Skeletal muscle satellite cell (primary cell): ENCODE data around the gene SLC35F1.
"Not testable (repeated sequence)": the region's sequence is repeated elsewhere in the genome, so short reads cannot be mapped to it uniquely, and the experiment has no call there.

Experiments
- H3K27me3 ChIP-seq: 2 replicates; pipeline ENCODE4 v1.7.0; 2013; ENCODE audit warnings: low read length; ENCODE audit not compliant: control insufficient read depth, insufficient read depth
- H3K36me3 ChIP-seq: 2 replicates; pipeline ENCODE4 v1.7.0; 2013; ENCODE audit warnings: mild to moderate bottlenecking, control low read depth, low read length; ENCODE audit not compliant: insufficient read depth
- H3K4me1 ChIP-seq: 2 replicates; pipeline ENCODE4 v1.7.0; 2013; ENCODE audit warnings: low read length; ENCODE audit not compliant: control insufficient read depth, insufficient read depth
- H3K4me2 ChIP-seq: 2 replicates; pipeline ENCODE4 v1.7.0; 2013; ENCODE audit warnings: mild to moderate bottlenecking, low read length
- H3K4me3 ChIP-seq: 2 replicates; pipeline ENCODE4 v1.7.0; 2013; ENCODE audit warnings: low read length
- H3K9ac ChIP-seq: 2 replicates; pipeline ENCODE4 v1.7.0; 2013; ENCODE audit warnings: mild to moderate bottlenecking, low read depth, low read length, moderate library complexity
- H3K9me3 ChIP-seq: replicated peaks from 2 replicates; pipeline ENCODE4 v1.7.0; 2013; ENCODE audit warnings: mild to moderate bottlenecking, control low read depth, low read length

SLC35F1 gene

GRCh38 chr6:117961301-117961700 lies 54.2 kb downstream of the SLC35F1 start:
- H3K9me3 ChIP-seq: no peaks in the 10 kb centered on the region
- no peak overlapping the region for H3K4me3 ChIP-seq
- H3K4me2 ChIP-seq: no peak overlapping the region
- no peaks in the 10 kb centered on the region for H3K4me1 ChIP-seq
- no peak overlapping the region for H3K9ac ChIP-seq
- H3K27me3 ChIP-seq: no peaks in the 10 kb centered on the region
- no peaks in the 10 kb centered on the region for H3K36me3 ChIP-seq

- H3K4me1 ChIP-seq, H3K9me3 ChIP-seq, H3K36me3 ChIP-seq, H3K4me2 ChIP-seq, H3K9ac ChIP-seq, H3K4me3 ChIP-seq, H3K27me3 ChIP-seq: not testable (repeated sequence)
Observed at GRCh38 chr6:117965763-117966162, 58.7 kb downstream of the SLC35F1 start.

GRCh38 chr6:117971637-117972036 lies 64.6 kb downstream of the SLC35F1 start:
- no peaks in the 10 kb centered on the region for H3K4me1 ChIP-seq
- no peaks in the 10 kb centered on the region for H3K27me3 ChIP-seq
- H3K9ac ChIP-seq: no peak overlapping the region
- H3K9me3 ChIP-seq: no peaks in the 10 kb centered on the region
- no peak overlapping the region for H3K4me3 ChIP-seq
- no peaks in the 10 kb centered on the region for H3K36me3 ChIP-seq
- no peak overlapping the region for H3K4me2 ChIP-seq

- Histone ChIP-seq H3K27me3 (no peaks in the 10 kb centered on the region), H3K9ac (no peak overlapping the region), H3K4me1 (peaks cover 9% of the 10 kb centered on the region), H3K4me3 (no peak overlapping the region), H3K4me2 (no peak overlapping the region), H3K9me3 (no peaks in the 10 kb centered on the region), H3K36me3 (no peaks in the 10 kb centered on the region)
Observed at GRCh38 chr6:117974914-117975627, 68.0 kb downstream of the SLC35F1 start.

GRCh38 chr6:117976030-117976651 lies 69.1 kb downstream of the SLC35F1 start:
- Histone ChIP-seq H3K9ac (no peak overlapping the region), H3K9me3 (no peaks in the 10 kb centered on the region), H3K4me3 (no peak overlapping the region), H3K27me3 (no peaks in the 10 kb centered on the region), H3K36me3 (no peaks in the 10 kb centered on the region), H3K4me2 (no peak overlapping the region), H3K4me1 (peaks cover 9% of the 10 kb centered on the region)

- H3K4me3 ChIP-seq: no peak overlapping the region
- no peaks in the 10 kb centered on the region for H3K27me3 ChIP-seq
- no peak overlapping the region for H3K4me2 ChIP-seq
- H3K36me3 ChIP-seq: no peaks in the 10 kb centered on the region
- no peaks in the 10 kb centered on the region for H3K9me3 ChIP-seq
- H3K9ac ChIP-seq: no peak overlapping the region
- H3K4me1 ChIP-seq: no peaks in the 10 kb centered on the region
Observed at GRCh38 chr6:117985916-117986315, 78.9 kb downstream of the SLC35F1 start.

- H3K27me3 ChIP-seq: no peaks in the 10 kb centered on the region
- H3K9me3 ChIP-seq: no peaks in the 10 kb centered on the region
- H3K36me3 ChIP-seq: no peaks in the 10 kb centered on the region
- H3K4me1 ChIP-seq: no peaks in the 10 kb centered on the region
- H3K9ac ChIP-seq: no peak overlapping the region
- H3K4me2 ChIP-seq: no peak overlapping the region
- H3K4me3 ChIP-seq: no peak overlapping the region
Observed at GRCh38 chr6:117986396-117986795, 79.3 kb downstream of the SLC35F1 start.

- H3K4me2 ChIP-seq: no peak overlapping the region
- H3K36me3 ChIP-seq: no peaks in the 10 kb centered on the region
- H3K9me3 ChIP-seq: no peaks in the 10 kb centered on the region
- no peak overlapping the region for H3K9ac ChIP-seq
- no peaks in the 10 kb centered on the region for H3K4me1 ChIP-seq
- no peaks in the 10 kb centered on the region for H3K27me3 ChIP-seq
- H3K4me3 ChIP-seq: no peak overlapping the region
Observed at GRCh38 chr6:117989086-117989485, 82.0 kb downstream of the SLC35F1 start.

- Histone ChIP-seq H3K9ac (no peak overlapping the region), H3K4me2 (no peak overlapping the region), H3K9me3 (no peaks in the 10 kb centered on the region), H3K4me1 (no peaks in the 10 kb centered on the region), H3K36me3 (no peaks in the 10 kb centered on the region), H3K27me3 (no peaks in the 10 kb centered on the region), H3K4me3 (no peak overlapping the region)
Observed at GRCh38 chr6:117990151-117990550, 83.1 kb downstream of the SLC35F1 start.

GRCh38 chr6:117992856-117993255 lies 85.8 kb downstream of the SLC35F1 start:
- Histone ChIP-seq H3K4me3 (no peak overlapping the region), H3K9me3 (no peaks in the 10 kb centered on the region), H3K4me2 (no peak overlapping the region), H3K36me3 (no peaks in the 10 kb centered on the region), H3K27me3 (no peaks in the 10 kb centered on the region), H3K4me1 (no peaks in the 10 kb centered on the region), H3K9ac (no peak overlapping the region)

- Histone ChIP-seq H3K4me2 (no peak overlapping the region), H3K27me3 (peaks cover 2% of the 10 kb centered on the region), H3K36me3 (no peaks in the 10 kb centered on the region), H3K9me3 (no peaks in the 10 kb centered on the region), H3K4me1 (no peaks in the 10 kb centered on the region), H3K4me3 (no peak overlapping the region), H3K9ac (no peak overlapping the region)
Observed at GRCh38 chr6:118012944-118013343, 105.9 kb downstream of the SLC35F1 start.

- H3K36me3 ChIP-seq: no peaks in the 10 kb centered on the region
- no peak overlapping the region for H3K9ac ChIP-seq
- peaks cover 2% of the 10 kb centered on the region for H3K27me3 ChIP-seq
- H3K4me3 ChIP-seq: no peak overlapping the region
- H3K9me3 ChIP-seq: no peaks in the 10 kb centered on the region
- no peaks in the 10 kb centered on the region for H3K4me1 ChIP-seq
- H3K4me2 ChIP-seq: no peak overlapping the region
Observed at GRCh38 chr6:118016532-118016931, 109.5 kb downstream of the SLC35F1 start.
